Ishikawa (cell line): ENCODE results near the gene MAGI1.

Experiments
- CREB1 ChIP-seq: IDR thresholded peaks from 2 replicates; pipeline ENCODE4 v1.6.1; 2012; ENCODE audit warnings: low read depth
- EP300 ChIP-seq: IDR thresholded peaks from 2 replicates; pipeline ENCODE4 v1.6.1; 2012; ENCODE audit warnings: borderline replicate concordance
- FOXM1 ChIP-seq: IDR thresholded peaks from 2 replicates; pipeline ENCODE4 v1.6.1; 2012; ENCODE audit warnings: low read depth, borderline replicate concordance
- MAX ChIP-seq: IDR thresholded peaks from 2 replicates; pipeline ENCODE4 v1.6.1; 2012
- REST ChIP-seq: IDR thresholded peaks from 2 replicates; pipeline ENCODE4 v1.6.1; 2012; ENCODE audit warnings: low read depth, mild to moderate bottlenecking
- TF ChIP-seq, protein P1 (sequence below): IDR thresholded peaks from 2 replicates; pipeline ENCODE4 v1.6.1; 2012

DNA sequence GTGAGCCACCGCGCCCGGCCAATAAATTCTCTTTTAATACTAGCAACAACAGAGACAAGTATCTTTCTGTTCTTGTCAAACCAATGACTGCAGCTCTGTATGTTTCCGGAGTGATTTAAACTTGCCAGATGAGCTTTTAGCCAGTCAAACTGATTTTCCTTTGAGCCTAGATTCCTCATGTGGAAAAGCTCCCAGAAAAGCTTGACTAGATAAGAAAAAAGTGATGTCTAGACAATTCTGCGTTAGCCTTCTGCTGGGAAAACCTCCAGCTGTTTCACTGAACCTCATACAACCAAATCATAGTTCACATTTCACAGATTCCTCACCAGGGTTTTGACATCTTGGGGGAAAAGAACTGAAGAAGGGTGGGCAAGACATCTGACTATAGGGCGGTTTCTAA lies 78.6 kb downstream of the MAGI1 start:
- TF ChIP-seq EP300 (no peak), MAX (no peak), REST (no peak), CREB1 (no peak), FOXM1 (no peak)
- TF ChIP-seq, protein P1, sequence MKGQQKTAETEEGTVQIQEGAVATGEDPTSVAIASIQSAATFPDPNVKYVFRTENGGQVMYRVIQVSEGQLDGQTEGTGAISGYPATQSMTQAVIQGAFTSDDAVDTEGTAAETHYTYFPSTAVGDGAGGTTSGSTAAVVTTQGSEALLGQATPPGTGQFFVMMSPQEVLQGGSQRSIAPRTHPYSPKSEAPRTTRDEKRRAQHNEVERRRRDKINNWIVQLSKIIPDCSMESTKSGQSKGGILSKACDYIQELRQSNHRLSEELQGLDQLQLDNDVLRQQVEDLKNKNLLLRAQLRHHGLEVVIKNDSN: no peak
